SK-N-SH treated with all-trans-retinoic acid at 6 μM for 48 hours (cell line): ENCODE results near the gene POLR1B.

Experiments
- ATAC-seq: fragments of 200-7000 bp; cut with Tn5 transposase; 3 replicates; pipeline ENCODE4 v1.9.1; 2020; ENCODE audit warnings: mild to moderate bottlenecking, moderate library complexity
- BACH2 ChIP-seq: fragments of 250-450 bp; sonication (Bioruptor Pico); IDR thresholded peaks from 2 replicates; pipeline ENCODE4 v1.9.0; 2021; ENCODE audit warnings: mild to moderate bottlenecking, borderline replicate concordance
- CSDC2 ChIP-seq: fragments of 250-450 bp; sonication (Bioruptor Pico); IDR thresholded peaks from 2 replicates; pipeline ENCODE4 v1.5.0; 2020; ENCODE audit warnings: mild to moderate bottlenecking, moderate library complexity
- ESRRG ChIP-seq: fragments of 250-450 bp; sonication (Bioruptor Pico); IDR thresholded peaks from 2 replicates; pipeline ENCODE4 v1.6.1; 2021; ENCODE audit warnings: mild to moderate bottlenecking
- GLIS3 ChIP-seq: fragments of 250-450 bp; sonication (Bioruptor Pico); IDR thresholded peaks from 2 replicates; pipeline ENCODE4 v1.5.0; 2020; ENCODE audit warnings: mild to moderate bottlenecking, moderate library complexity
- ISL1 ChIP-seq: fragments of 250-450 bp; sonication (Bioruptor Pico); IDR thresholded peaks from 2 replicates; pipeline ENCODE4 v2.1.2; 2022; ENCODE audit warnings: mild to moderate bottlenecking, moderate library complexity
- OSR1 ChIP-seq: fragments of 250-450 bp; sonication (Bioruptor Pico); IDR thresholded peaks from 2 replicates; pipeline ENCODE4 v1.8.0; 2022; ENCODE audit warnings: moderate library complexity, mild to moderate bottlenecking, inconsistent platforms
- PPARA ChIP-seq: fragments of 250-450 bp; sonication (Bioruptor Pico); IDR thresholded peaks from 2 replicates; pipeline ENCODE4 v1.5.0; 2020; ENCODE audit warnings: mild to moderate bottlenecking, borderline replicate concordance
- RARB ChIP-seq: fragments of 250-450 bp; sonication (Bioruptor Pico); IDR thresholded peaks from 2 replicates; pipeline ENCODE4 v1.8.0; 2021; ENCODE audit warnings: mild to moderate bottlenecking, moderate library complexity
- SNAI2 ChIP-seq: fragments of 250-450 bp; sonication (Bioruptor Pico); IDR thresholded peaks from 2 replicates; pipeline ENCODE4 v1.5.0; 2020; ENCODE audit warnings: mild to moderate bottlenecking, moderate library complexity
- TOX ChIP-seq: fragments of 250-450 bp; sonication (Bioruptor Pico); IDR thresholded peaks from 2 replicates; pipeline ENCODE4 v1.8.0; 2021; ENCODE audit warnings: mild to moderate bottlenecking, moderate library complexity, borderline replicate concordance
- ZC3H10 ChIP-seq: fragments of 250-450 bp; sonication (Bioruptor Pico); IDR thresholded peaks from 2 replicates; pipeline ENCODE4 v1.5.1; 2021; ENCODE audit warnings: mild to moderate bottlenecking, moderate library complexity
- ZFP3 ChIP-seq: fragments of 250-450 bp; sonication (Bioruptor Pico); IDR thresholded peaks from 2 replicates; pipeline ENCODE4 v1.5.0; 2020; ENCODE audit warnings: mild to moderate bottlenecking, moderate library complexity
- ZFP30 ChIP-seq: fragments of 450-650 bp; formaldehyde crosslinking; IDR thresholded peaks from 2 replicates; pipeline ENCODE4 v1.5.0; 2022; ENCODE audit warnings: mild to moderate bottlenecking, moderate library complexity
- ZNF565 ChIP-seq: fragments of 450-650 bp; formaldehyde crosslinking; conservative IDR thresholded peaks from 2 replicates; pipeline ENCODE4 v1.5.0; 2020; ENCODE audit warnings: low read depth, mild to moderate bottlenecking, moderate library complexity
- ZNF70 ChIP-seq: fragments of 450-650 bp; formaldehyde crosslinking; IDR thresholded peaks from 2 replicates; pipeline ENCODE4 v1.5.0; 2020; ENCODE audit warnings: mild to moderate bottlenecking, moderate library complexity
- ZNF8 ChIP-seq: fragments of 450-650 bp; formaldehyde crosslinking; IDR thresholded peaks from 2 replicates; pipeline ENCODE4 v1.5.0; 2020; ENCODE audit warnings: mild to moderate bottlenecking, moderate library complexity
- TF ChIP-seq, protein P1 (sequence below): fragments of 250-450 bp; sonication (Bioruptor Pico); IDR thresholded peaks from 2 replicates; pipeline ENCODE4 v1.8.0; 2020; ENCODE audit warnings: mild to moderate bottlenecking, moderate library complexity, borderline replicate concordance
- TF ChIP-seq, protein P2 (sequence below): fragments of 250-450 bp; sonication (Bioruptor Pico); IDR thresholded peaks from 2 replicates; pipeline ENCODE4 v1.5.0; 2020; ENCODE audit warnings: mild to moderate bottlenecking, moderate library complexity
- TF ChIP-seq, protein P3 (sequence below): fragments of 250-450 bp; sonication (Bioruptor Pico); IDR thresholded peaks from 2 replicates; pipeline ENCODE4 v1.8.0; 2021; ENCODE audit warnings: low read depth, mild to moderate bottlenecking, moderate library complexity, borderline replicate concordance
- TF ChIP-seq, protein P4 (sequence below): fragments of 250-450 bp; sonication (Bioruptor Pico); IDR thresholded peaks from 2 replicates; pipeline ENCODE4 v1.5.1; 2021; ENCODE audit warnings: mild to moderate bottlenecking, moderate library complexity
- TF ChIP-seq, protein P5 (sequence below): fragments of 250-450 bp; sonication (Bioruptor Pico); IDR thresholded peaks from 2 replicates; pipeline ENCODE4 v1.5.1; 2020; ENCODE audit warnings: low read depth, mild to moderate bottlenecking, moderate library complexity

POLR1B gene

DNA sequence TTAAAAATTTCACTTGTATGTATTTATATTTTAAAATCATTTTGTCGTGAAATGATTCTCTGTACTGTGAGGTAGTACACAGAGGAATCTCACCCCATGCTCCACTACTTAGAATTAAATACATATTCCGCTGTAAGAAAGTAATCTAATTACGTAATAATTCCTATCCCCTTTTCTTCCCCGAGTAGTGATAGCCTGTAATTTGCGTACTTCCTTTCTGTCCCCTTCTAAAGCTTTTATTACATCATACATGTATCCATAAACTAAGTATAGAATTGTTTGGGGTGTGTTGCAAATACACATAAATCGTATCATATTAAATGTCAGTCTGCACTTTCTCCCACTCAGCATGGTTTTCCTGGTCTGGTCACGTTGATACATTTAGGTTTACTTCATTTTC is 29.7 kb downstream of the POLR1B start:
- TF ChIP-seq ZNF8, result no peak
- TF ChIP-seq, protein P1, sequence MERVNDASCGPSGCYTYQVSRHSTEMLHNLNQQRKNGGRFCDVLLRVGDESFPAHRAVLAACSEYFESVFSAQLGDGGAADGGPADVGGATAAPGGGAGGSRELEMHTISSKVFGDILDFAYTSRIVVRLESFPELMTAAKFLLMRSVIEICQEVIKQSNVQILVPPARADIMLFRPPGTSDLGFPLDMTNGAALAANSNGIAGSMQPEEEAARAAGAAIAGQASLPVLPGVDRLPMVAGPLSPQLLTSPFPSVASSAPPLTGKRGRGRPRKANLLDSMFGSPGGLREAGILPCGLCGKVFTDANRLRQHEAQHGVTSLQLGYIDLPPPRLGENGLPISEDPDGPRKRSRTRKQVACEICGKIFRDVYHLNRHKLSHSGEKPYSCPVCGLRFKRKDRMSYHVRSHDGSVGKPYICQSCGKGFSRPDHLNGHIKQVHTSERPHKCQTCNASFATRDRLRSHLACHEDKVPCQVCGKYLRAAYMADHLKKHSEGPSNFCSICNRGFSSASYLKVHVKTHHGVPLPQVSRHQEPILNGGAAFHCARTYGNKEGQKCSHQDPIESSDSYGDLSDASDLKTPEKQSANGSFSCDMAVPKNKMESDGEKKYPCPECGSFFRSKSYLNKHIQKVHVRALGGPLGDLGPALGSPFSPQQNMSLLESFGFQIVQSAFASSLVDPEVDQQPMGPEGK (CRISPR knock-in tag), result no peak
- TF ChIP-seq, protein P2, sequence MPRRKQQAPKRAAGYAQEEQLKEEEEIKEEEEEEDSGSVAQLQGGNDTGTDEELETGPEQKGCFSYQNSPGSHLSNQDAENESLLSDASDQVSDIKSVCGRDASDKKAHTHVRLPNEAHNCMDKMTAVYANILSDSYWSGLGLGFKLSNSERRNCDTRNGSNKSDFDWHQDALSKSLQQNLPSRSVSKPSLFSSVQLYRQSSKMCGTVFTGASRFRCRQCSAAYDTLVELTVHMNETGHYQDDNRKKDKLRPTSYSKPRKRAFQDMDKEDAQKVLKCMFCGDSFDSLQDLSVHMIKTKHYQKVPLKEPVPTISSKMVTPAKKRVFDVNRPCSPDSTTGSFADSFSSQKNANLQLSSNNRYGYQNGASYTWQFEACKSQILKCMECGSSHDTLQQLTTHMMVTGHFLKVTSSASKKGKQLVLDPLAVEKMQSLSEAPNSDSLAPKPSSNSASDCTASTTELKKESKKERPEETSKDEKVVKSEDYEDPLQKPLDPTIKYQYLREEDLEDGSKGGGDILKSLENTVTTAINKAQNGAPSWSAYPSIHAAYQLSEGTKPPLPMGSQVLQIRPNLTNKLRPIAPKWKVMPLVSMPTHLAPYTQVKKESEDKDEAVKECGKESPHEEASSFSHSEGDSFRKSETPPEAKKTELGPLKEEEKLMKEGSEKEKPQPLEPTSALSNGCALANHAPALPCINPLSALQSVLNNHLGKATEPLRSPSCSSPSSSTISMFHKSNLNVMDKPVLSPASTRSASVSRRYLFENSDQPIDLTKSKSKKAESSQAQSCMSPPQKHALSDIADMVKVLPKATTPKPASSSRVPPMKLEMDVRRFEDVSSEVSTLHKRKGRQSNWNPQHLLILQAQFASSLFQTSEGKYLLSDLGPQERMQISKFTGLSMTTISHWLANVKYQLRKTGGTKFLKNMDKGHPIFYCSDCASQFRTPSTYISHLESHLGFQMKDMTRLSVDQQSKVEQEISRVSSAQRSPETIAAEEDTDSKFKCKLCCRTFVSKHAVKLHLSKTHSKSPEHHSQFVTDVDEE (CRISPR knock-in tag), result no peak
- TF ChIP-seq ZFP30 (CRISPR knock-in tag), result no peak
- no peak for TF ChIP-seq PPARA
- no peak for TF ChIP-seq ISL1
- no peak for TF ChIP-seq OSR1 (CRISPR knock-in tag)
- no peak for TF ChIP-seq CSDC2
- TF ChIP-seq ZNF70, result no peak
- TF ChIP-seq GLIS3 (CRISPR knock-in tag), result no peak
- TF ChIP-seq ZNF565, result no peak
- no peak for TF ChIP-seq BACH2 (CRISPR knock-in tag)
- no peak for TF ChIP-seq ZFP3
- TF ChIP-seq, protein P3, sequence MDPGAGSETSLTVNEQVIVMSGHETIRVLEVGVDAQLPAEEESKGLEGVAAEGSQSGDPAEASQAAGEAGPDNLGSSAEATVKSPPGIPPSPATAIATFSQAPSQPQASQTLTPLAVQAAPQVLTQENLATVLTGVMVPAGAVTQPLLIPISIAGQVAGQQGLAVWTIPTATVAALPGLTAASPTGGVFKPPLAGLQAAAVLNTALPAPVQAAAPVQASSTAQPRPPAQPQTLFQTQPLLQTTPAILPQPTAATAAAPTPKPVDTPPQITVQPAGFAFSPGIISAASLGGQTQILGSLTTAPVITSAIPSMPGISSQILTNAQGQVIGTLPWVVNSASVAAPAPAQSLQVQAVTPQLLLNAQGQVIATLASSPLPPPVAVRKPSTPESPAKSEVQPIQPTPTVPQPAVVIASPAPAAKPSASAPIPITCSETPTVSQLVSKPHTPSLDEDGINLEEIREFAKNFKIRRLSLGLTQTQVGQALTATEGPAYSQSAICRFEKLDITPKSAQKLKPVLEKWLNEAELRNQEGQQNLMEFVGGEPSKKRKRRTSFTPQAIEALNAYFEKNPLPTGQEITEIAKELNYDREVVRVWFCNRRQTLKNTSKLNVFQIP, result no peak
- TF ChIP-seq, protein P4, sequence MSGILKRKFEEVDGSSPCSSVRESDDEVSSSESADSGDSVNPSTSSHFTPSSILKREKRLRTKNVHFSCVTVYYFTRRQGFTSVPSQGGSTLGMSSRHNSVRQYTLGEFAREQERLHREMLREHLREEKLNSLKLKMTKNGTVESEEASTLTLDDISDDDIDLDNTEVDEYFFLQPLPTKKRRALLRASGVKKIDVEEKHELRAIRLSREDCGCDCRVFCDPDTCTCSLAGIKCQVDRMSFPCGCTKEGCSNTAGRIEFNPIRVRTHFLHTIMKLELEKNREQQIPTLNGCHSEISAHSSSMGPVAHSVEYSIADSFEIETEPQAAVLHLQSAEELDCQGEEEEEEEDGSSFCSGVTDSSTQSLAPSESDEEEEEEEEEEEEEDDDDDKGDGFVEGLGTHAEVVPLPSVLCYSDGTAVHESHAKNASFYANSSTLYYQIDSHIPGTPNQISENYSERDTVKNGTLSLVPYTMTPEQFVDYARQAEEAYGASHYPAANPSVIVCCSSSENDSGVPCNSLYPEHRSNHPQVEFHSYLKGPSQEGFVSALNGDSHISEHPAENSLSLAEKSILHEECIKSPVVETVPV, result no peak
- TF ChIP-seq RARB (CRISPR knock-in tag), result no peak
- TF ChIP-seq ESRRG (CRISPR knock-in tag), result no peak
- TF ChIP-seq, all 23 proteins: peak for 0
- no peak for ATAC-seq

DNA sequence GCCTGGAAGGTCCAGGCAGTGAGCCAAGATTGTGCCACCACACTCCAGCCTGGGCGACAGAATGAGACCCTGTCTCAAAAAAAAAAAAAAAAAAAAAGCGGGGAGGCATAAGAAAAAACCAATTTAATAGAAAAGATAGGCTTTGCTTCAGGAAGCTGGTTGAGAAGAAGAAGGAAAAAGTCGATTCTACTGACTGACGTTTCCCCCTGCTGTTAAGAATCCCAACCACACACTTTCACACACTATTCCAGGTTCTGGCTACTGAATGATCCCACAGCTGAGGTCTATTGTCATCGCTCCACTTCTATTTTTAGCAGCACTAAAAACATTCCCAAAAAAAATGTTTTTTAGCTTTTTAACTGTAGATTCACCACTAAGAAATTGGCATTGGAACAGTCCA is 35.5 kb downstream of the POLR1B start:
- no peak for TF ChIP-seq CSDC2
- no peak for TF ChIP-seq ESRRG (CRISPR knock-in tag)
- no peak for TF ChIP-seq ZNF565
- TF ChIP-seq ZFP30 (CRISPR knock-in tag), result no peak
- TF ChIP-seq, protein P4, result no peak
- TF ChIP-seq, protein P3, result no peak
- no peak for TF ChIP-seq PPARA
- no peak for TF ChIP-seq RARB (CRISPR knock-in tag)
- TF ChIP-seq, protein P5, sequence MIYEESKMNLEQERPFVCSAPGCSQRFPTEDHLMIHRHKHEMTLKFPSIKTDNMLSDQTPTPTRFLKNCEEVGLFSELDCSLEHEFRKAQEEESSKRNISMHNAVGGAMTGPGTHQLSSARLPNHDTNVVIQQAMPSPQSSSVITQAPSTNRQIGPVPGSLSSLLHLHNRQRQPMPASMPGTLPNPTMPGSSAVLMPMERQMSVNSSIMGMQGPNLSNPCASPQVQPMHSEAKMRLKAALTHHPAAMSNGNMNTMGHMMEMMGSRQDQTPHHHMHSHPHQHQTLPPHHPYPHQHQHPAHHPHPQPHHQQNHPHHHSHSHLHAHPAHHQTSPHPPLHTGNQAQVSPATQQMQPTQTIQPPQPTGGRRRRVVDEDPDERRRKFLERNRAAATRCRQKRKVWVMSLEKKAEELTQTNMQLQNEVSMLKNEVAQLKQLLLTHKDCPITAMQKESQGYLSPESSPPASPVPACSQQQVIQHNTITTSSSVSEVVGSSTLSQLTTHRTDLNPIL (CRISPR knock-in tag), result no peak
- TF ChIP-seq BACH2 (CRISPR knock-in tag), result no peak
- TF ChIP-seq SNAI2 (CRISPR knock-in tag), result no peak
- TF ChIP-seq, protein P1 (CRISPR knock-in tag), result no peak
- TF ChIP-seq TOX (CRISPR knock-in tag), result no peak
- TF ChIP-seq, protein P2 (CRISPR knock-in tag), result no peak
- TF ChIP-seq OSR1 (CRISPR knock-in tag), result no peak
- TF ChIP-seq GLIS3 (CRISPR knock-in tag), result no peak
- TF ChIP-seq ISL1, result no peak
- no peak for TF ChIP-seq ZNF8
- TF ChIP-seq ZC3H10 (CRISPR knock-in tag), result no peak
- peak; percentile 46; the same call in 2 of the 3 replicates for ATAC-seq
